H4 (cell line): ENCODE data around the gene TACC2. TPM values are rescaled to one million over a fixed set of nuclear protein-coding genes. Genes with fewer than 3 reads are reported as not detected.
"Not testable (repeated sequence)": the region's sequence is repeated elsewhere in the genome, so short reads cannot be mapped to it uniquely, and the experiment has no call there.

ENCODE experiments used
- DNase-seq: peaks from one replicate; pipeline ENCODE4 v3.0.0-alpha.2; 2015; ENCODE audit warnings: low spot score
- total RNA-seq: library from RNA; depleted of rRNA; stranded (reverse); fragments of >200 nt; shearing (Covaris generic); gene quantifications from 2 replicates; pipeline ENCODE4 v1.2.3, GENCODE V29; 2014

The TACC2 gene
- total RNA-seq, 1 experiment from 2014 or later = 1.8 TPM

- DNase-seq = no peak
These were observed 100.5 kb downstream of the TACC2 start for GRCh38 chr10:122089311-122090017.

GRCh38 chr10:122091722-122092121 lies 102.8 kb downstream of the TACC2 start:
- no peak for DNase-seq

GRCh38 chr10:122093076-122093475 lies 104.1 kb downstream of the TACC2 start:
- no peak for DNase-seq

GRCh38 chr10:122096181-122096580 lies 107.2 kb downstream of the TACC2 start:
- not testable (repeated sequence) for DNase-seq

- DNase-seq = no peak
These were observed 107.7 kb downstream of the TACC2 start for GRCh38 chr10:122096705-122097104.

GRCh38 chr10:122097935-122098334 lies 109.0 kb downstream of the TACC2 start:
- DNase-seq = no peak

- DNase-seq = no peak
These were observed 110.0 kb downstream of the TACC2 start for GRCh38 chr10:122098924-122099323.

GRCh38 chr10:122099562-122099961 lies 110.6 kb downstream of the TACC2 start:
- DNase-seq = no peak

GRCh38 chr10:122102146-122102868 lies 113.3 kb downstream of the TACC2 start:
- no peak for DNase-seq

- DNase-seq = no peak
These were observed 114.0 kb downstream of the TACC2 start for GRCh38 chr10:122102869-122103525.

GRCh38 chr10:122103592-122103991 lies 114.6 kb downstream of the TACC2 start:
- no peak for DNase-seq

GRCh38 chr10:122108786-122109185 lies 119.8 kb downstream of the TACC2 start:
- DNase-seq = not testable (repeated sequence)

GRCh38 chr10:122112021-122112616 lies 123.2 kb downstream of the TACC2 start:
- DNase-seq = no peak

GRCh38 chr10:122112625-122113160 lies 123.7 kb downstream of the TACC2 start:
- DNase-seq = peak; percentile 84

GRCh38 chr10:122113161-122113944 lies 124.4 kb downstream of the TACC2 start:
- peak; percentile 65 for DNase-seq

GRCh38 chr10:122113945-122114747 lies 125.2 kb downstream of the TACC2 start:
- DNase-seq = no peak

GRCh38 chr10:122115874-122116273 lies 126.9 kb downstream of the TACC2 start:
- DNase-seq = no peak

GRCh38 chr10:122116331-122116730 lies 127.4 kb downstream of the TACC2 start:
- DNase-seq = peak; percentile 32

GRCh38 chr10:122117475-122117874 lies 128.5 kb downstream of the TACC2 start:
- DNase-seq = peak; percentile 27

GRCh38 chr10:122120008-122120744 lies 131.2 kb downstream of the TACC2 start:
- DNase-seq = no peak
